Measurements from ENCODE around the gene TNKS2.

DNA sequence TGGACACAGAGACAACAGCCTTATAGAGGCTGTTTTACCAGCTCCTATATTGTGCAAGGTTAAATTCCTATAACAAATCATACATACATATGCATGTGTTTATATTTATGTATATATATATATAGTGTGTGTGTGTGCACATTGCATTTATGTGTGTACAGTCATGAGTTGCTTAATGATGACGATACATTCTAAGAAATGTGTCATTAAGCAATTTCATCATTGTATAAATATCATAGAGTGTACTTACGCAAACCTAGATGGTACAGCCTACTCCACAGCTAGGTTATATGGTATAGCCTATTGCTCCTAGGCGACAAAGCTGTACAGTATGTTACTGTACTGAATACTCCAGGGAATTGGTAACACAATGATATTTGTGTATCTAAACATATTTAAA lies 30.1 kb upstream of the TNKS2 start:
- no peak for TF ChIP-seq POLR2A (IDR thresholded peaks at IDR 0.05)
- no peak for TF ChIP-seq CTCF (IDR thresholded peaks at IDR 0.05 in 4 of 5, conservative IDR thresholded peaks at IDR 0.05 in 1 of 5)

Data from gastrocnemius medialis (tissue), 4 donors.